NCI-H82 treated with DMSO at 0.1 percent for 48 hours (cell line): Measurements from ENCODE around the gene SPDYE8.
"Not testable (repeated sequence)": the region's sequence is repeated elsewhere in the genome, so short reads cannot be mapped to it uniquely, and the experiment has no call there.

Experiments
- DNase-seq: peaks from one replicate; lab custom pipeline; 2025; ENCODE audit not compliant: unreplicated experiment; lab: John Stamatoyannopoulos, UW

The SPDYE8 gene

GRCh38 chr7:73029666-73030065 lies at the start of gene SPDYE8:
TSS of gene SPDYE8 (minus strand) at chr7:73029766. CDS start at chr7:73027966, 1,800 bp downstream.
- DNase-seq: not testable (repeated sequence)

- not testable (repeated sequence) for DNase-seq
These were observed 28.2 kb upstream of the SPDYE8 start, which contains the start of gene SPDYE11 for GRCh38 chr7:73057811-73058210. TSS of gene SPDYE11 (minus strand) at chr7:73057911. CDS start at chr7:73056111, 1,800 bp downstream.

- not testable (repeated sequence) for DNase-seq
These were observed 23.1 kb downstream of the SPDYE8 start for GRCh38 chr7:73006491-73006890.

- DNase-seq: not testable (repeated sequence)
These were observed 23.7 kb downstream of the SPDYE8 start for GRCh38 chr7:73005693-73006447.

GRCh38 chr7:73005356-73005692 lies 24.2 kb downstream of the SPDYE8 start:
- not testable (repeated sequence) for DNase-seq

GRCh38 chr7:72997887-72998468 lies 31.6 kb downstream of the SPDYE8 start:
- DNase-seq: not testable (repeated sequence)

GRCh38 chr7:72997447-72997846 lies 32.1 kb downstream of the SPDYE8 start:
- DNase-seq: not testable (repeated sequence)

- not testable (repeated sequence) for DNase-seq
These were observed 34.1 kb downstream of the SPDYE8 start for GRCh38 chr7:72995484-72995883.

GRCh38 chr7:72990146-72990913 lies 39.2 kb downstream of the SPDYE8 start:
- not testable (repeated sequence) for DNase-seq

- not testable (repeated sequence) for DNase-seq
These were observed 47.5 kb downstream of the SPDYE8 start for GRCh38 chr7:72982084-72982483.

- not testable (repeated sequence) for DNase-seq
These were observed 49.2 kb downstream of the SPDYE8 start for GRCh38 chr7:72980382-72980781.

GRCh38 chr7:72976434-72976833 lies 53.1 kb downstream of the SPDYE8 start:
- not testable (repeated sequence) for DNase-seq

GRCh38 chr7:72975656-72976286 lies 53.8 kb downstream of the SPDYE8 start:
- DNase-seq: not testable (repeated sequence)

- DNase-seq: not testable (repeated sequence)
These were observed 54.8 kb downstream of the SPDYE8 start for GRCh38 chr7:72974781-72975180.

- DNase-seq: not testable (repeated sequence)
These were observed 58.1 kb downstream of the SPDYE8 start for GRCh38 chr7:72971505-72971904.
